K562 (cell line): ENCODE results near the gene CSRNP3. TPM values are rescaled to one million over a fixed set of nuclear protein-coding genes. Genes with fewer than 3 reads are reported as not detected.

ENCODE experiments used
- ATAC-seq: fragments of 200-7000 bp; cut with Tn5 transposase; 3 replicates; pipeline ENCODE4 v1.9.1; 2020; ENCODE audit warnings: moderate library complexity
- BruUV-seq: library from RNA; stranded (reverse); fragments of 400-500 nt; replicated peaks from 2 replicates; lab custom pipeline; 2021; lab: Mats Ljungman, UMichigan
- CTCF ChIA-PET: fragments of 300-600 bp; formaldehyde crosslinking; extraction: SDS; loops from one replicate; lab custom pipeline; 2021; ENCODE audit warnings: low intra/inter-chr PET ratio; lab: Yijun Ruan, JAX
- POLR2A ChIA-PET: fragments of 300-600, 350-650 bp; sonication (Branson Sonifier 250); formaldehyde crosslinking; extraction: SDS; loops from one replicate; lab custom pipeline; 2021; ENCODE audit warnings: antibody characterized with exemption, inconsistent platforms; lab: Yijun Ruan, JAX
- DNase-seq, 4 experiments: peaks; one replicate each; pipeline versions ENCODE4 v3.0.0 to v3.0.0-alpha.2; 2011 to 2018; ENCODE audit warnings: low spot score in 3 of 4, mixed read lengths in 3 of 4; ENCODE audit errors: extremely low read depth in 1 of 4
- FAIRE-seq: peaks from 2 replicates; lab custom pipeline; 2011; peaks lifted over from hg19 to GRCh38; lab: Jason Lieb, UNC
- H2AFZ ChIP-seq: 2 replicates; pipeline ENCODE4 v1.6.0; 2011; ENCODE audit warnings: low read depth, low read length, control low read depth, inconsistent platforms
- H3K27ac ChIP-seq: fragments of 200-600 bp; 3 replicates; pipeline ENCODE4 v1.8.0; 2011; ENCODE audit warnings: low read depth, mild to moderate bottlenecking, control low read depth, inconsistent platforms, low read length, moderate library complexity, mixed read lengths; ENCODE audit errors: extremely low read depth
- H3K27me3 ChIP-seq, 2 experiments: fragments of 300-600 bp in 1 of 2; 2 replicates in 1 of 2; 3 replicates in 1 of 2; pipeline versions ENCODE4 v1.6.0 to v1.8.0; 2011; ENCODE audit warnings: inconsistent platforms in 2 of 2, low read length in 2 of 2, mild to moderate bottlenecking in 1 of 2, mixed read lengths in 1 of 2, moderate library complexity in 1 of 2; ENCODE audit not compliant: control insufficient read depth in 2 of 2, insufficient read depth in 2 of 2
- H3K36me3 ChIP-seq: fragments of 300-600 bp; 3 replicates; pipeline ENCODE4 v1.8.0; 2011; ENCODE audit warnings: mild to moderate bottlenecking, low read length, inconsistent platforms; ENCODE audit not compliant: control insufficient read depth, insufficient read depth
- H3K4me1 ChIP-seq, 2 experiments: fragments of 200-600 bp in 1 of 2; replicated peaks in 1 of 2; 2 replicates in 1 of 2; 3 replicates in 1 of 2; pipeline versions ENCODE4 v1.5.1 to v1.8.0; 2011; ENCODE audit warnings: inconsistent platforms in 2 of 2, low read length in 2 of 2, mild to moderate bottlenecking in 1 of 2, mixed read lengths in 1 of 2, moderate library complexity in 1 of 2; ENCODE audit not compliant: control insufficient read depth in 2 of 2, insufficient read depth in 2 of 2
- H3K4me2 ChIP-seq: 2 replicates; pipeline ENCODE4 v1.6.1; 2011; ENCODE audit warnings: low read length, control low read depth, inconsistent platforms, mixed read lengths; ENCODE audit not compliant: insufficient read depth
- H3K4me3 ChIP-seq: fragments of 200-600 bp; sonication (generic), shearing (Covaris generic); 2 replicates; pipeline ENCODE4 v1.5.1; 2016; ENCODE audit warnings: control low read depth, inconsistent platforms
- H3K79me2 ChIP-seq: fragments of 200-600 bp; 3 replicates; pipeline ENCODE4 v1.8.0; 2011; ENCODE audit warnings: low read length, inconsistent platforms; ENCODE audit not compliant: control insufficient read depth, insufficient read depth
- H3K9ac ChIP-seq, 2 experiments: 2 replicates each; pipeline versions ENCODE4 v1.6.0 to v1.6.1; 2011; ENCODE audit warnings: low read depth in 2 of 2, low read length in 2 of 2, control low read depth in 1 of 2, inconsistent platforms in 1 of 2, mild to moderate bottlenecking in 1 of 2, mixed read lengths in 1 of 2; ENCODE audit not compliant: insufficient read depth in 1 of 2
- H3K9me1 ChIP-seq: one replicate; pipeline ENCODE4 v1.6.0; 2011; ENCODE audit warnings: inconsistent platforms, mild to moderate bottlenecking, low read length, moderate library complexity; ENCODE audit not compliant: control insufficient read depth, insufficient read depth
- H3K9me3 ChIP-seq: replicated peaks from 2 replicates; pipeline ENCODE4 v1.5.1; 2011; ENCODE audit warnings: low read depth, low read length, inconsistent platforms; ENCODE audit not compliant: control insufficient read depth, insufficient read depth
- H4K20me1 ChIP-seq: replicated peaks from 2 replicates; pipeline ENCODE4 v1.6.1; 2011; ENCODE audit warnings: low read length, inconsistent platforms, mixed read lengths; ENCODE audit not compliant: control insufficient read depth, insufficient read depth
- CBFA2T2 ChIP-seq: fragments of 450-650 bp; conservative IDR thresholded peaks from 2 replicates; pipeline ENCODE4 v1.6.1; 2017; ENCODE audit warnings: mild to moderate bottlenecking
- CHD4 ChIP-seq: fragments of 200-600 bp; sonication (generic); IDR thresholded peaks from 3 replicates; pipeline ENCODE4 v1.6.1; 2012; ENCODE audit warnings: low read depth, mild to moderate bottlenecking, mixed read lengths, low read length, inconsistent platforms; ENCODE audit not compliant: insufficient read depth, insufficient replicate concordance, poor library complexity, severe bottlenecking
- HES1 ChIP-seq: fragments of 450-650 bp; IDR thresholded peaks from 2 replicates; pipeline ENCODE4 v1.6.1; 2016; ENCODE audit warnings: low read depth, mild to moderate bottlenecking, moderate library complexity
- MCM5 ChIP-seq: fragments of 450-650 bp; IDR thresholded peaks from 2 replicates; pipeline ENCODE4 v1.6.1; 2016; ENCODE audit warnings: low read depth
- SUPT5H ChIP-seq: fragments of 450-650 bp; IDR thresholded peaks from 2 replicates; pipeline ENCODE4 v1.6.1; 2016
- WGBS: fragments of 100-300 bp; shearing (Covaris generic); methylation state at CpG from one replicate; pipeline ENCODE4 v1.1.6; 2016; ENCODE audit warnings: low coverage, mixed read lengths; ENCODE audit not compliant: insufficient coverage; ENCODE audit errors: missing lambda C conversion rate; 5-methylcytosine and 5-hydroxymethylcytosine counted together
- in situ Hi-C: fragments of 300-500 bp; cut with MboI; formaldehyde crosslinking; loops from 4 replicates; pipeline ENCODE4 v1.15.0; 2018; ENCODE audit warnings: inconsistent platforms, mixed read lengths
- intact Hi-C: fragments of 100-400 bp; cut with micrococcal nuclease; formaldehyde crosslinking; loops from 2 replicates; pipeline ENCODE4 v1.14.2; 2022
- polyA plus RNA-seq, 8 experiments: library from polyadenylated mRNA; depleted of rRNA in 4 of 8; stranded (reverse) in 5 of 8; unstranded in 3 of 8; fragments of >200 nt; fragmentation: Nextera tagmentation in 2 of 8; fragmentation: Illumina TruSeq in 1 of 8; extraction: Ambion mirVana in 2 of 8; extraction: Trizol in 1 of 8; gene quantifications; 2 replicates each; pipeline versions ENCODE4 v1.2.1 to v1.2.3, GENCODE V29; 2011 to 2014; ENCODE audit warnings: inconsistent platforms in 1 of 8, missing spikeins in 1 of 8
- total RNA-seq, 7 experiments: library from RNA; depleted of rRNA in 6 of 7; stranded (reverse); fragments of >200 nt in 6 of 7; fragmentation: Illumina TruSeq in 2 of 7; extraction: Trizol in 2 of 7; gene quantifications; 2 replicates each; pipeline versions ENCODE4 v1.2.1 to v1.2.3, GENCODE V29; 2011 to 2021; ENCODE audit warnings: low replicate concordance in 1 of 7
- TF ChIP-seq, protein P1 (sequence below): sonication (generic); formaldehyde crosslinking; IDR thresholded peaks from 2 replicates; pipeline ENCODE4 v1.9.0; 2022; ENCODE audit warnings: mild to moderate bottlenecking, missing genetic modification reagents
- TF ChIP-seq, protein P2 (sequence below): fragments of 450-650 bp; IDR thresholded peaks from 2 replicates; pipeline ENCODE4 v1.7.0; 2016; ENCODE audit warnings: borderline replicate concordance
- TF ChIP-seq, protein P3 (sequence below): IDR thresholded peaks from 2 replicates; pipeline ENCODE4 v1.6.1; 2012; ENCODE audit warnings: low read depth, low read length, improper control_type of control experiment, borderline replicate concordance
- TF ChIP-seq, protein P4 (sequence below): fragments of 450-650 bp; IDR thresholded peaks from 2 replicates; pipeline ENCODE4 v1.6.1; 2016; ENCODE audit warnings: low read depth

The CSRNP3 gene
- total and polyA plus RNA-seq, 9 of the 15 experiments (the other 6 are each of a cell fraction or from before 2014, with no cell fraction given), result not detected

GRCh38 chr2:165428926-165429325, 40.6 kb upstream of the CSRNP3 start:
- Histone ChIP-seq H2AFZ (no peak overlapping the region), H3K4me1 (no peaks in the 10 kb centered on the region; a peak in 1 of 5 replicates), H3K27me3 (no peaks in the 10 kb centered on the region), H3K4me2 (no peak overlapping the region), H3K79me2 (no peaks in the 10 kb centered on the region), H3K36me3 (no peaks in the 10 kb centered on the region), H3K9ac (no peak overlapping the region), H3K27ac (no peak overlapping the region), H3K9me1 (no peaks in the 10 kb centered on the region), H3K4me3 (no peak overlapping the region), H3K9me3 (peaks cover 3% of the 10 kb centered on the region; the same call in 1 of the 2 replicates), H4K20me1 (no peaks in the 10 kb centered on the region)
- DNase-seq (no peak), FAIRE-seq (no peak), ATAC-seq (no peak)
- WGBS, result 0% methylated on average over 1 of the region's 1 CpG
- intact Hi-C loops, result no loop called here
- no TSS peak for BruUV-seq
- ChIA-PET CTCF (no interaction called here), POLR2A (no interaction called here)
- in situ Hi-C loops, result no loop called here
- TF ChIP-seq, protein P1, sequence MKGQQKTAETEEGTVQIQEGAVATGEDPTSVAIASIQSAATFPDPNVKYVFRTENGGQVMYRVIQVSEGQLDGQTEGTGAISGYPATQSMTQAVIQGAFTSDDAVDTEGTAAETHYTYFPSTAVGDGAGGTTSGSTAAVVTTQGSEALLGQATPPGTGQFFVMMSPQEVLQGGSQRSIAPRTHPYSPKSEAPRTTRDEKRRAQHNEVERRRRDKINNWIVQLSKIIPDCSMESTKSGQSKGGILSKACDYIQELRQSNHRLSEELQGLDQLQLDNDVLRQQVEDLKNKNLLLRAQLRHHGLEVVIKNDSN (CRISPR knock-in tag), result no peak
- no peak for TF ChIP-seq HES1
- no peak for TF ChIP-seq CBFA2T2
- TF ChIP-seq, protein P2, sequence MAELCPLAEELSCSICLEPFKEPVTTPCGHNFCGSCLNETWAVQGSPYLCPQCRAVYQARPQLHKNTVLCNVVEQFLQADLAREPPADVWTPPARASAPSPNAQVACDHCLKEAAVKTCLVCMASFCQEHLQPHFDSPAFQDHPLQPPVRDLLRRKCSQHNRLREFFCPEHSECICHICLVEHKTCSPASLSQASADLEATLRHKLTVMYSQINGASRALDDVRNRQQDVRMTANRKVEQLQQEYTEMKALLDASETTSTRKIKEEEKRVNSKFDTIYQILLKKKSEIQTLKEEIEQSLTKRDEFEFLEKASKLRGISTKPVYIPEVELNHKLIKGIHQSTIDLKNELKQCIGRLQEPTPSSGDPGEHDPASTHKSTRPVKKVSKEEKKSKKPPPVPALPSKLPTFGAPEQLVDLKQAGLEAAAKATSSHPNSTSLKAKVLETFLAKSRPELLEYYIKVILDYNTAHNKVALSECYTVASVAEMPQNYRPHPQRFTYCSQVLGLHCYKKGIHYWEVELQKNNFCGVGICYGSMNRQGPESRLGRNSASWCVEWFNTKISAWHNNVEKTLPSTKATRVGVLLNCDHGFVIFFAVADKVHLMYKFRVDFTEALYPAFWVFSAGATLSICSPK, result no peak
- TF ChIP-seq, protein P3, sequence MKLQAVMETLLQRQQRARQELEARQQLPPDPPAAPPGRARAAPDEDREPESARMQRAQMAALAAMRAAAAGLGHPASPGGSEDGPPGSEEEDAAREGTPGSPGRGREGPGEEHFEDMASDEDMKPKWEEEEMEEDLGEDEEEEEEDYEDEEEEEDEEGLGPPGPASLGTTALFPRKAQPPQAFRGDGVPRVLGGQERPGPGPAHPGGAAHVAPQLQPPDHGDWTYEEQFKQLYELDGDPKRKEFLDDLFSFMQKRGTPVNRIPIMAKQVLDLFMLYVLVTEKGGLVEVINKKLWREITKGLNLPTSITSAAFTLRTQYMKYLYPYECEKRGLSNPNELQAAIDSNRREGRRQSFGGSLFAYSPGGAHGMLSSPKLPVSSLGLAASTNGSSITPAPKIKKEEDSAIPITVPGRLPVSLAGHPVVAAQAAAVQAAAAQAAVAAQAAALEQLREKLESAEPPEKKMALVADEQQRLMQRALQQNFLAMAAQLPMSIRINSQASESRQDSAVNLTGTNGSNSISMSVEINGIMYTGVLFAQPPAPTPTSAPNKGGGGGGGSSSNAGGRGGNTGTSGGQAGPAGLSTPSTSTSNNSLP, result no peak
- TF ChIP-seq MCM5, result no peak
- TF ChIP-seq, protein P4, sequence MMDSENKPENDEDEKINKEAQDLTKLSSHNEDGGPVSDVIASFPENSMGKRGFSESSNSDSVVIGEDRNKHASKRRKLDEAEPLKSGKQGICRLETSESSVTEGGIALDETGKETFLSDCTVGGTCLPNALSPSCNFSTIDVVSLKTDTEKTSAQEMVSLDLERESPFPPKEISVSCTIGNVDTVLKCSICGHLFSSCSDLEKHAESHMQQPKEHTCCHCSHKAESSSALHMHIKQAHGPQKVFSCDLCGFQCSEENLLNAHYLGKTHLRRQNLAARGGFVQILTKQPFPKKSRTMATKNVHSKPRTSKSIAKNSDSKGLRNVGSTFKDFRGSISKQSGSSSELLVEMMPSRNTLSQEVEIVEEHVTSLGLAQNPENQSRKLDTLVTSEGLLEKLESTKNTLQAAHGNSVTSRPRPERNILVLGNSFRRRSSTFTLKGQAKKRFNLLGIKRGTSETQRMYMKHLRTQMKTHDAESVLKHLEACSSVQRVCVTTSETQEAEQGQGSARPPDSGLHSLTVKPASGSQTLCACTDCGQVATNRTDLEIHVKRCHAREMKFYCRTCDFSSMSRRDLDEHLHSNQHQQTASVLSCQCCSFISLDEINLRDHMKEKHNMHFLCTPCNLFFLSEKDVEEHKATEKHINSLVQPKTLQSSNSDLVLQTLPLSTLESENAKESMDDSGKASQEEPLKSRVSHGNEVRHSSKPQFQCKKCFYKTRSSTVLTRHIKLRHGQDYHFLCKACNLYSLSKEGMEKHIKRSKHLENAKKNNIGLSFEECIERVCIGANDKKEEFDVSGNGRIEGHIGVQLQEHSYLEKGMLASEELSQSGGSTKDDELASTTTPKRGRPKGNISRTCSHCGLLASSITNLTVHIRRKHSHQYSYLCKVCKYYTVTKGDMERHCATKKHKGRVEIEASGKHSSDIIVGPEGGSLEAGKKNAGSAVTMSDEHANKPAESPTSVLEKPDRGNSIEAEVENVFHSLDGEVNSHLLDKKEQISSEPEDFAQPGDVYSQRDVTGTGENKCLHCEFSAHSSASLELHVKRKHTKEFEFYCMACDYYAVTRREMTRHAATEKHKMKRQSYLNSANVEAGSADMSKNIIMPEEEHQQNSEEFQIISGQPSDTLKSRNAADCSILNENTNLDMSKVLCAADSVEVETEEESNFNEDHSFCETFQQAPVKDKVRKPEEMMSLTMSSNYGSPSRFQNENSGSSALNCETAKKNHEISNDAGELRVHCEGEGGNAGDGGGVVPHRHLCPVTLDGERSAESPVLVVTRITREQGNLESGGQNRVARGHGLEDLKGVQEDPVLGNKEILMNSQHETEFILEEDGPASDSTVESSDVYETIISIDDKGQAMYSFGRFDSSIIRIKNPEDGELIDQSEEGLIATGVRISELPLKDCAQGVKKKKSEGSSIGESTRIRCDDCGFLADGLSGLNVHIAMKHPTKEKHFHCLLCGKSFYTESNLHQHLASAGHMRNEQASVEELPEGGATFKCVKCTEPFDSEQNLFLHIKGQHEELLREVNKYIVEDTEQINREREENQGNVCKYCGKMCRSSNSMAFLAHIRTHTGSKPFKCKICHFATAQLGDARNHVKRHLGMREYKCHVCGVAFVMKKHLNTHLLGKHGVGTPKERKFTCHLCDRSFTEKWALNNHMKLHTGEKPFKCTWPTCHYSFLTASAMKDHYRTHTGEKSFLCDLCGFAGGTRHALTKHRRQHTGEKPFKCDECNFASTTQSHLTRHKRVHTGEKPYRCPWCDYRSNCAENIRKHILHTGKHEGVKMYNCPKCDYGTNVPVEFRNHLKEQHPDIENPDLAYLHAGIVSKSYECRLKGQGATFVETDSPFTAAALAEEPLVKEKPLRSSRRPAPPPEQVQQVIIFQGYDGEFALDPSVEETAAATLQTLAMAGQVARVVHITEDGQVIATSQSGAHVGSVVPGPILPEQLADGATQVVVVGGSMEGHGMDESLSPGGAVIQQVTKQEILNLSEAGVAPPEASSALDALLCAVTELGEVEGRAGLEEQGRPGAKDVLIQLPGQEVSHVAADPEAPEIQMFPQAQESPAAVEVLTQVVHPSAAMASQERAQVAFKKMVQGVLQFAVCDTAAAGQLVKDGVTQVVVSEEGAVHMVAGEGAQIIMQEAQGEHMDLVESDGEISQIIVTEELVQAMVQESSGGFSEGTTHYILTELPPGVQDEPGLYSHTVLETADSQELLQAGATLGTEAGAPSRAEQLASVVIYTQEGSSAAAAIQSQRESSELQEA, result no peak
- TF ChIP-seq SUPT5H, result no peak
- TF ChIP-seq CHD4, result no peak
